Smooth muscle cell (in vitro differentiated cells): ENCODE data around the gene UBE2V1. TPM values are rescaled to one million over a fixed set of nuclear protein-coding genes. Genes with fewer than 3 reads are reported as not detected.

Source experiments
- DNase-seq: peaks from one replicate; lab custom pipeline; 2025; ENCODE audit not compliant: unreplicated experiment; lab: John Stamatoyannopoulos, UW
- H2AFZ ChIP-seq: fragments of 200-600 bp; sonication (generic); 2 replicates; pipeline ENCODE4 v1.6.0; 2016; ENCODE audit warnings: antibody characterized with exemption, low read depth, mild to moderate bottlenecking
- H3F3A ChIP-seq: fragments of 200-600 bp; sonication (generic); 2 replicates; pipeline ENCODE4 v1.6.0; 2017; ENCODE audit warnings: antibody characterized with exemption, low read depth
- H3K27ac ChIP-seq: fragments of 200-600 bp; sonication (generic); 2 replicates; pipeline ENCODE4 v1.5.1; 2016; ENCODE audit warnings: low read depth, mild to moderate bottlenecking
- H3K27me3 ChIP-seq: fragments of 200-600 bp; sonication (generic); 2 replicates; pipeline ENCODE4 v1.6.1; 2016; ENCODE audit warnings: low read depth, mild to moderate bottlenecking
- H3K36me3 ChIP-seq: fragments of 200-600 bp; sonication (generic); 2 replicates; pipeline ENCODE4 v1.5.1; 2016; ENCODE audit warnings: low read depth
- H3K4me1 ChIP-seq: fragments of 200-600 bp; sonication (generic); 2 replicates; pipeline ENCODE4 v1.5.1; 2016; ENCODE audit warnings: low read depth
- H3K4me2 ChIP-seq: fragments of 200-600 bp; sonication (generic); 2 replicates; pipeline ENCODE4 v1.6.0; 2016; ENCODE audit warnings: mild to moderate bottlenecking
- H3K4me3 ChIP-seq: fragments of 200-600 bp; sonication (generic); 2 replicates; pipeline ENCODE4 v1.5.1; 2016; ENCODE audit warnings: mild to moderate bottlenecking
- H3K79me2 ChIP-seq: fragments of 200-600 bp; sonication (generic); 2 replicates; pipeline ENCODE4 v1.6.0; 2016; ENCODE audit warnings: low read depth, mild to moderate bottlenecking
- H3K9ac ChIP-seq: fragments of 200-600 bp; sonication (generic); 2 replicates; pipeline ENCODE4 v1.6.0; 2016; ENCODE audit warnings: low read depth
- H3K9me3 ChIP-seq: fragments of 200-600 bp; sonication (generic); replicated peaks from 2 replicates; pipeline ENCODE4 v1.5.1; 2016; ENCODE audit warnings: low read depth
- H4K20me1 ChIP-seq: fragments of 200-600 bp; sonication (generic); 2 replicates; pipeline ENCODE4 v1.6.0; 2016; ENCODE audit warnings: low read depth
- WGBS: methylation state at CpG from one replicate; pipeline ENCODE4 v1.1.7; 2016; ENCODE audit warnings: low lambda C conversion rate; 5-methylcytosine and 5-hydroxymethylcytosine counted together
- polyA plus RNA-seq: library from polyadenylated mRNA; unstranded; fragments of >200 nt; fragmentation: Nextera tagmentation; extraction: Ambion mirVana; gene quantifications from 2 replicates; pipeline ENCODE4 v1.2.1, GENCODE V29; 2016
- total RNA-seq: library from RNA; depleted of rRNA; stranded (reverse); fragments of >200 nt; gene quantifications from 2 replicates; pipeline ENCODE4 v1.2.3, GENCODE V29; 2014
- TF ChIP-seq, protein P1 (sequence below): fragments of 200-600 bp; sonication (generic); IDR thresholded peaks from 2 replicates; pipeline ENCODE4 v1.5.1; 2017; ENCODE audit warnings: borderline replicate concordance, mild to moderate bottlenecking, antibody characterized with exemption; ENCODE audit not compliant: insufficient read depth, poor library complexity, severe bottlenecking

The UBE2V1 gene
- total and polyA plus RNA-seq, 2 experiments from 2014 or later = 94.8 to 128 TPM

DNA sequence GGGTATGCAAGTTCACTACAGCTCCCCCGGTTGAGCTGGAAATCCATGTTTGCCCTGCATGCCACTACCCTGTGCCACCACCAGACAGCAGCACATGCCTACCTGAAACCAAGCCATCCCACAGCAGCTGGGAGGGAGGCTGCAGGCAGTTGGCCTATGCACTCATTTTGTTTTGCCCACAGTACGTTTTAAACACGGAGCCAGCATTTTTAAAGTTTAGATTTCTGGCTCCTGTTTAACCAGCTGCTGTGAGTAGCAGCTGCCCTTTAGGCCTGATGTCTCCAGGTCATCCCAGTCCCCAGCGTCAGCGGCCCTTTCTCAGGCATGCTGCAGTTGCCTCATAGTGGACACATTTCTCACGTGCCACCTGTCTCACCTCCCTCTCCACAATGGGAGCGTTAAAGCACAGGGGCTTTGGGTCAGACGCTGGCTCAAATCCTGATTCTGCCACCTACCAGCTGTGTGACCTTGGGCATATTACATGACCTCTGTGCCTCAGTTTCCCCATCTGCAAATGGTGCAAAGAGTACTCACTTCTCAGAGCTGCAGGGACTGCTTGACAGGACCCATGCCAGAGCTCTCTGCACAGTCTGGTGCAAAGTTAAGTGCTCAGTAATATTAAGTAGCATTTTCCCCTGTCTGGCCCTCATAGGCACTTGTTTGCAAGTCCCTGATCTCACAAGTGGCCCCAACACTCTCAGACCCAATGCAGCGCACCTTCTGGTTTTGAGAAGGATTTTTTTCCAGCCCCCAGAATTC lies 8.2 kb upstream of the UBE2V1 start:
- H3K9ac ChIP-seq = no peak overlapping the region
- no peak for DNase-seq
- H3K36me3 ChIP-seq = no peaks in the 10 kb centered on the region
- no peak overlapping the region for H2AFZ ChIP-seq
- no peak overlapping the region for H3K4me3 ChIP-seq
- 65% methylated on average over 9 of the region's 9 CpGs for whole genome bisulfite sequencing
- H3K4me1 ChIP-seq = peaks cover 2% of the 10 kb centered on the region
- TF ChIP-seq, protein P1, sequence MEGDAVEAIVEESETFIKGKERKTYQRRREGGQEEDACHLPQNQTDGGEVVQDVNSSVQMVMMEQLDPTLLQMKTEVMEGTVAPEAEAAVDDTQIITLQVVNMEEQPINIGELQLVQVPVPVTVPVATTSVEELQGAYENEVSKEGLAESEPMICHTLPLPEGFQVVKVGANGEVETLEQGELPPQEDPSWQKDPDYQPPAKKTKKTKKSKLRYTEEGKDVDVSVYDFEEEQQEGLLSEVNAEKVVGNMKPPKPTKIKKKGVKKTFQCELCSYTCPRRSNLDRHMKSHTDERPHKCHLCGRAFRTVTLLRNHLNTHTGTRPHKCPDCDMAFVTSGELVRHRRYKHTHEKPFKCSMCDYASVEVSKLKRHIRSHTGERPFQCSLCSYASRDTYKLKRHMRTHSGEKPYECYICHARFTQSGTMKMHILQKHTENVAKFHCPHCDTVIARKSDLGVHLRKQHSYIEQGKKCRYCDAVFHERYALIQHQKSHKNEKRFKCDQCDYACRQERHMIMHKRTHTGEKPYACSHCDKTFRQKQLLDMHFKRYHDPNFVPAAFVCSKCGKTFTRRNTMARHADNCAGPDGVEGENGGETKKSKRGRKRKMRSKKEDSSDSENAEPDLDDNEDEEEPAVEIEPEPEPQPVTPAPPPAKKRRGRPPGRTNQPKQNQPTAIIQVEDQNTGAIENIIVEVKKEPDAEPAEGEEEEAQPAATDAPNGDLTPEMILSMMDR = peak; percentile 57
- H3K9me3 ChIP-seq = no peaks in the 10 kb centered on the region
- no peak overlapping the region for H3K4me2 ChIP-seq
- no peaks in the 10 kb centered on the region for H3K27me3 ChIP-seq
- H3K27ac ChIP-seq = no peak overlapping the region
- H4K20me1 ChIP-seq = no peaks in the 10 kb centered on the region
- peaks cover 11% of the 10 kb centered on the region for H3F3A ChIP-seq
- H3K79me2 ChIP-seq = no peaks in the 10 kb centered on the region

- TF ChIP-seq, protein P1 = no peak
- Histone ChIP-seq H3K27ac (no peak overlapping the region), H2AFZ (no peak overlapping the region), H3K9me3 (no peaks in the 10 kb centered on the region), H3K36me3 (no peaks in the 10 kb centered on the region), H3K4me2 (no peak overlapping the region), H3K4me3 (no peak overlapping the region), H3F3A (peaks cover 11% of the 10 kb centered on the region), H3K79me2 (peaks cover 8% of the 10 kb centered on the region), H3K9ac (no peak overlapping the region), H4K20me1 (no peaks in the 10 kb centered on the region), H3K27me3 (no peaks in the 10 kb centered on the region), H3K4me1 (peaks cover 14% of the 10 kb centered on the region)
- no peak for DNase-seq
- WGBS = 92% methylated on average over 2 of the region's 2 CpGs
These were observed 5.3 kb upstream of the UBE2V1 start for GRCh38 chr20:50118203-50118602.

- H3K4me1 ChIP-seq = peaks cover 22% of the 10 kb centered on the region
- H3K27ac ChIP-seq = peak overlapping the region; percentile 58
- H3K9me3 ChIP-seq = no peaks in the 10 kb centered on the region
- TF ChIP-seq, protein P1 = no peak
- H3F3A ChIP-seq = peaks cover 22% of the 10 kb centered on the region
- H4K20me1 ChIP-seq = peaks cover 6% of the 10 kb centered on the region
- peak overlapping the region; percentile 85 for H3K4me2 ChIP-seq
- 94% methylated on average over 19 of the region's 19 CpGs for WGBS
- peak overlapping the region; percentile 57 for H2AFZ ChIP-seq
- H3K9ac ChIP-seq = peak overlapping the region; percentile 54
- no peak for DNase-seq
- peak overlapping the region; percentile 58 for H3K4me3 ChIP-seq
- H3K36me3 ChIP-seq = no peaks in the 10 kb centered on the region
- H3K79me2 ChIP-seq = peaks cover 23% of the 10 kb centered on the region
- no peaks in the 10 kb centered on the region for H3K27me3 ChIP-seq
These were observed 3.5 kb upstream of the UBE2V1 start for GRCh38 chr20:50116368-50116999.
